GM19043 (cell line): ENCODE measurements around the gene SLC9B2.

Experiments
- ATAC-seq: cut with Tn5 transposase; IDR thresholded peaks from one replicate; pipeline ENCODE4 v1.9.1; 2021; ENCODE audit warnings: low read depth; ENCODE audit not compliant: unreplicated experiment

SLC9B2 gene

GRCh38 chr4:103076747-103077347 is at the start of gene SLC9B2:
Gene SLC9B2 (minus strand): TSS chr4:103076761. CDS start chr4:103067550, 9,211 bp downstream.
- ATAC-seq: peak; percentile 35

GRCh38 chr4:103126126-103126525 is 49.6 kb upstream of the SLC9B2 start:
- ATAC-seq: no peak

- no peak for ATAC-seq
Measured at GRCh38 chr4:103123114-103123513, 46.6 kb upstream of the SLC9B2 start.

GRCh38 chr4:103118166-103118565 is 41.6 kb upstream of the SLC9B2 start:
- no peak for ATAC-seq

- no peak for ATAC-seq
Measured at GRCh38 chr4:103111598-103111997, 35.0 kb upstream of the SLC9B2 start.

- no peak for ATAC-seq
Measured at GRCh38 chr4:103108542-103108941, 32.0 kb upstream of the SLC9B2 start.

- no peak for ATAC-seq
Measured at GRCh38 chr4:103105558-103106356, 29.2 kb upstream of the SLC9B2 start.

- ATAC-seq: no peak
Measured at GRCh38 chr4:103104886-103105285, 28.3 kb upstream of the SLC9B2 start.

- no peak for ATAC-seq
Measured at GRCh38 chr4:103100691-103101090, 24.1 kb upstream of the SLC9B2 start.

- peak; percentile 98 for ATAC-seq
Measured at GRCh38 chr4:103099691-103100392, 23.3 kb upstream of the SLC9B2 start, which contains the start of gene BDH2. Gene BDH2 (minus strand): TSS chr4:103099834. CDS start chr4:103096254, 3,580 bp downstream.

GRCh38 chr4:103098756-103099440 is 22.3 kb upstream of the SLC9B2 start:
- no peak for ATAC-seq

- no peak for ATAC-seq
Measured at GRCh38 chr4:103098341-103098740, 21.8 kb upstream of the SLC9B2 start.

GRCh38 chr4:103097112-103097511 is 20.6 kb upstream of the SLC9B2 start:
- ATAC-seq: no peak

- no peak for ATAC-seq
Measured at GRCh38 chr4:103095080-103095479, 18.5 kb upstream of the SLC9B2 start.

GRCh38 chr4:103092245-103092644 is 15.7 kb upstream of the SLC9B2 start:
- ATAC-seq: no peak

GRCh38 chr4:103091601-103092223 is 15.2 kb upstream of the SLC9B2 start:
- ATAC-seq: peak; percentile 74

GRCh38 chr4:103089481-103089880 is 12.9 kb upstream of the SLC9B2 start:
- no peak for ATAC-seq

- ATAC-seq: no peak
Measured at GRCh38 chr4:103086551-103086950, 10.0 kb upstream of the SLC9B2 start.

- ATAC-seq: no peak
Measured at GRCh38 chr4:103085555-103086196, 9.1 kb upstream of the SLC9B2 start.

GRCh38 chr4:103079621-103080020 is 3.1 kb upstream of the SLC9B2 start:
- no peak for ATAC-seq
